HepG2 (cell line): ENCODE data around the gene SLC7A11. TPM values are rescaled to one million over a fixed set of nuclear protein-coding genes. Genes with fewer than 3 reads are reported as not detected.
A peak's percentile ranks its signal among the peaks of the same experiment; 100 is the strongest.

Experiments used
- ELF1 ChIP-seq: sonication (generic); formaldehyde crosslinking; IDR thresholded peaks from 2 replicates; pipeline ENCODE4 v1.4.0; 2020; ENCODE audit warnings: missing genetic modification reagents
- PITX1 ChIP-seq: sonication (generic); formaldehyde crosslinking; IDR thresholded peaks from 2 replicates; pipeline ENCODE4 v1.5.1; 2020; ENCODE audit warnings: mild to moderate bottlenecking, missing genetic modification reagents
- SAP130 ChIP-seq: IDR thresholded peaks from 2 replicates; pipeline ENCODE4 v1.6.1; 2016; ENCODE audit warnings: low read depth
- SOX6 ChIP-seq, 2 experiments: fragments of 450-650 bp in 1 of 2; sonication (generic) in 1 of 2; formaldehyde crosslinking in 1 of 2; IDR thresholded peaks; 2 replicates each; pipeline versions ENCODE4 v1.4.0 to v1.6.1; 2017 to 2020; ENCODE audit warnings: antibody characterized with exemption in 1 of 2, mild to moderate bottlenecking in 1 of 2, missing genetic modification reagents in 1 of 2
- YEATS2 ChIP-seq: sonication (generic); formaldehyde crosslinking; IDR thresholded peaks from 2 replicates; pipeline ENCODE4 v1.4.0; 2020; ENCODE audit warnings: missing genetic modification reagents, borderline replicate concordance
- ZSCAN30 ChIP-seq: sonication (generic); formaldehyde crosslinking; IDR thresholded peaks from 2 replicates; pipeline ENCODE4 v1.5.0; 2020; ENCODE audit warnings: mild to moderate bottlenecking, missing genetic modification reagents
- polyA plus RNA-seq, 8 experiments: library from polyadenylated mRNA; depleted of rRNA in 3 of 8; stranded (reverse) in 7 of 8; unstranded in 1 of 8; fragments of >200 nt; fragmentation: Illumina TruSeq in 4 of 8; extraction: Trizol in 4 of 8; gene quantifications; 2 replicates each; pipeline versions ENCODE4 v1.2.1 to v1.2.3, GENCODE V29; 2011 to 2016; ENCODE audit warnings: low read depth in 4 of 8, missing spikeins in 1 of 8, mixed read lengths in 1 of 8; ENCODE audit not compliant: insufficient read depth in 1 of 8
- total RNA-seq, 5 experiments: library from RNA; depleted of rRNA; stranded (reverse); fragments of >200 nt; fragmentation: Illumina TruSeq; extraction: Trizol; gene quantifications; 2 replicates each; pipeline ENCODE4 v1.2.3, GENCODE V29; 2016; ENCODE audit warnings: low read depth in 1 of 5
- TF ChIP-seq, protein P1 (sequence below): sonication (generic); formaldehyde crosslinking; IDR thresholded peaks from one replicate; pipeline ENCODE4 v1.5.1; 2020; ENCODE audit warnings: mild to moderate bottlenecking, missing genetic modification reagents; ENCODE audit errors: not compliant biosample characterization
- TF ChIP-seq, protein P2 (sequence below): sonication (generic); formaldehyde crosslinking; IDR thresholded peaks from 2 replicates; pipeline ENCODE4 v1.9.0; 2022; ENCODE audit warnings: missing genetic modification reagents, mild to moderate bottlenecking, borderline replicate concordance
- TF ChIP-seq, protein P3 (sequence below): sonication (generic); formaldehyde crosslinking; IDR thresholded peaks from 2 replicates; pipeline ENCODE4 v1.5.0; 2020; ENCODE audit warnings: missing genetic modification reagents
- TF ChIP-seq, protein P4 (sequence below): sonication (generic); formaldehyde crosslinking; IDR thresholded peaks from 2 replicates; pipeline ENCODE4 v1.4.0; 2020; ENCODE audit warnings: missing genetic modification reagents

Gene SLC7A11
- total and polyA plus RNA-seq, 2 of the 13 experiments (the other 11 are each of a cell fraction or from before 2014, with no cell fraction given), result 15.7 to 17.5 TPM

DNA sequence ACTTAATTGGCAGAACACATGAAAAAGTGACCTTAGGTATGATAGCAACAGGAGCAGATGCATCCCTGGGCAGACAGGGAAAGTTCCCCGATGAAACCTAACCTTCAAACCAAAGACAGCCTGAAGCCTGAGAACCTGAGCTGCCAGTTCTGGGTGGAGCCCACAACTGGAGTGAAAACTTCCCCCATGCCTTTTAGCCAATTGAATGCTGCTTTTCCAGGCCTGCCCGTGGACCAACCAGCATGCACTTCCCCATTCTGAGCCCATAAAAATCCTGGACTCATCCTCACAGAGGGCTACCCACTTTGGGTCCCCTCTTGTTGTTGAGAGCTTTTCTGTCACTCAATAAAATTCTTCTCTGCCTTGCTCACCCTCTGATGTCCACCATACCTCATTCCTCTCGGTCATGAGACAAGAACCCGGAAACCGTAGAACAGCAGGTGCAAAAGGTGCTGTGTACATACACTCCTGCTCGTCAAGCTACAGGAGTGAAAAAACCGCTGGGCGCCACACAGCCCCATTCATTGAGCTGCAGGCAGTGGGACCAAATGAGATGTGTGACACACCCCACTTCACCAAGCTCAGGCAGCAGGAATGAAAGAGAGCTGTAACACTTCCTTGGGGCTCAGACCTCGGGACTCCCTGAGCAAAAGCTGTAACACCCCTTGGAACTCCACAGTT is 13.9 kb upstream of the SLC7A11 start (continued):
- TF ChIP-seq, protein P1, sequence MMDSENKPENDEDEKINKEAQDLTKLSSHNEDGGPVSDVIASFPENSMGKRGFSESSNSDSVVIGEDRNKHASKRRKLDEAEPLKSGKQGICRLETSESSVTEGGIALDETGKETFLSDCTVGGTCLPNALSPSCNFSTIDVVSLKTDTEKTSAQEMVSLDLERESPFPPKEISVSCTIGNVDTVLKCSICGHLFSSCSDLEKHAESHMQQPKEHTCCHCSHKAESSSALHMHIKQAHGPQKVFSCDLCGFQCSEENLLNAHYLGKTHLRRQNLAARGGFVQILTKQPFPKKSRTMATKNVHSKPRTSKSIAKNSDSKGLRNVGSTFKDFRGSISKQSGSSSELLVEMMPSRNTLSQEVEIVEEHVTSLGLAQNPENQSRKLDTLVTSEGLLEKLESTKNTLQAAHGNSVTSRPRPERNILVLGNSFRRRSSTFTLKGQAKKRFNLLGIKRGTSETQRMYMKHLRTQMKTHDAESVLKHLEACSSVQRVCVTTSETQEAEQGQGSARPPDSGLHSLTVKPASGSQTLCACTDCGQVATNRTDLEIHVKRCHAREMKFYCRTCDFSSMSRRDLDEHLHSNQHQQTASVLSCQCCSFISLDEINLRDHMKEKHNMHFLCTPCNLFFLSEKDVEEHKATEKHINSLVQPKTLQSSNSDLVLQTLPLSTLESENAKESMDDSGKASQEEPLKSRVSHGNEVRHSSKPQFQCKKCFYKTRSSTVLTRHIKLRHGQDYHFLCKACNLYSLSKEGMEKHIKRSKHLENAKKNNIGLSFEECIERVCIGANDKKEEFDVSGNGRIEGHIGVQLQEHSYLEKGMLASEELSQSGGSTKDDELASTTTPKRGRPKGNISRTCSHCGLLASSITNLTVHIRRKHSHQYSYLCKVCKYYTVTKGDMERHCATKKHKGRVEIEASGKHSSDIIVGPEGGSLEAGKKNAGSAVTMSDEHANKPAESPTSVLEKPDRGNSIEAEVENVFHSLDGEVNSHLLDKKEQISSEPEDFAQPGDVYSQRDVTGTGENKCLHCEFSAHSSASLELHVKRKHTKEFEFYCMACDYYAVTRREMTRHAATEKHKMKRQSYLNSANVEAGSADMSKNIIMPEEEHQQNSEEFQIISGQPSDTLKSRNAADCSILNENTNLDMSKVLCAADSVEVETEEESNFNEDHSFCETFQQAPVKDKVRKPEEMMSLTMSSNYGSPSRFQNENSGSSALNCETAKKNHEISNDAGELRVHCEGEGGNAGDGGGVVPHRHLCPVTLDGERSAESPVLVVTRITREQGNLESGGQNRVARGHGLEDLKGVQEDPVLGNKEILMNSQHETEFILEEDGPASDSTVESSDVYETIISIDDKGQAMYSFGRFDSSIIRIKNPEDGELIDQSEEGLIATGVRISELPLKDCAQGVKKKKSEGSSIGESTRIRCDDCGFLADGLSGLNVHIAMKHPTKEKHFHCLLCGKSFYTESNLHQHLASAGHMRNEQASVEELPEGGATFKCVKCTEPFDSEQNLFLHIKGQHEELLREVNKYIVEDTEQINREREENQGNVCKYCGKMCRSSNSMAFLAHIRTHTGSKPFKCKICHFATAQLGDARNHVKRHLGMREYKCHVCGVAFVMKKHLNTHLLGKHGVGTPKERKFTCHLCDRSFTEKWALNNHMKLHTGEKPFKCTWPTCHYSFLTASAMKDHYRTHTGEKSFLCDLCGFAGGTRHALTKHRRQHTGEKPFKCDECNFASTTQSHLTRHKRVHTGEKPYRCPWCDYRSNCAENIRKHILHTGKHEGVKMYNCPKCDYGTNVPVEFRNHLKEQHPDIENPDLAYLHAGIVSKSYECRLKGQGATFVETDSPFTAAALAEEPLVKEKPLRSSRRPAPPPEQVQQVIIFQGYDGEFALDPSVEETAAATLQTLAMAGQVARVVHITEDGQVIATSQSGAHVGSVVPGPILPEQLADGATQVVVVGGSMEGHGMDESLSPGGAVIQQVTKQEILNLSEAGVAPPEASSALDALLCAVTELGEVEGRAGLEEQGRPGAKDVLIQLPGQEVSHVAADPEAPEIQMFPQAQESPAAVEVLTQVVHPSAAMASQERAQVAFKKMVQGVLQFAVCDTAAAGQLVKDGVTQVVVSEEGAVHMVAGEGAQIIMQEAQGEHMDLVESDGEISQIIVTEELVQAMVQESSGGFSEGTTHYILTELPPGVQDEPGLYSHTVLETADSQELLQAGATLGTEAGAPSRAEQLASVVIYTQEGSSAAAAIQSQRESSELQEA (CRISPR knock-in tag), result no peak
- TF ChIP-seq SOX6 (IDR thresholded peaks at IDR 0.05) (no peak), SOX6 (CRISPR knock-in tag; IDR thresholded peaks at IDR 0.05) (0 out of 2 replicates have a peak, but pooled peaks have one; percentile 12), ELF1 (peak; percentile 36; the same call in 1 of the 2 replicates), YEATS2 (CRISPR knock-in tag) (no peak), PITX1 (CRISPR knock-in tag) (0 out of 2 replicates have a peak, but pooled peaks have one; percentile 17), SAP130 (CRISPR knock-in tag) (0 out of 2 replicates have a peak, but pooled peaks have one; percentile 12), ZSCAN30 (CRISPR knock-in tag) (0 out of 2 replicates have a peak, but pooled peaks have one; percentile 34)
- TF ChIP-seq, protein P2, sequence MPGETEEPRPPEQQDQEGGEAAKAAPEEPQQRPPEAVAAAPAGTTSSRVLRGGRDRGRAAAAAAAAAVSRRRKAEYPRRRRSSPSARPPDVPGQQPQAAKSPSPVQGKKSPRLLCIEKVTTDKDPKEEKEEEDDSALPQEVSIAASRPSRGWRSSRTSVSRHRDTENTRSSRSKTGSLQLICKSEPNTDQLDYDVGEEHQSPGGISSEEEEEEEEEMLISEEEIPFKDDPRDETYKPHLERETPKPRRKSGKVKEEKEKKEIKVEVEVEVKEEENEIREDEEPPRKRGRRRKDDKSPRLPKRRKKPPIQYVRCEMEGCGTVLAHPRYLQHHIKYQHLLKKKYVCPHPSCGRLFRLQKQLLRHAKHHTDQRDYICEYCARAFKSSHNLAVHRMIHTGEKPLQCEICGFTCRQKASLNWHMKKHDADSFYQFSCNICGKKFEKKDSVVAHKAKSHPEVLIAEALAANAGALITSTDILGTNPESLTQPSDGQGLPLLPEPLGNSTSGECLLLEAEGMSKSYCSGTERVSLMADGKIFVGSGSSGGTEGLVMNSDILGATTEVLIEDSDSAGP (CRISPR knock-in tag), result peak; percentile 22; the same call in 1 of the 2 replicates
- TF ChIP-seq, protein P3, sequence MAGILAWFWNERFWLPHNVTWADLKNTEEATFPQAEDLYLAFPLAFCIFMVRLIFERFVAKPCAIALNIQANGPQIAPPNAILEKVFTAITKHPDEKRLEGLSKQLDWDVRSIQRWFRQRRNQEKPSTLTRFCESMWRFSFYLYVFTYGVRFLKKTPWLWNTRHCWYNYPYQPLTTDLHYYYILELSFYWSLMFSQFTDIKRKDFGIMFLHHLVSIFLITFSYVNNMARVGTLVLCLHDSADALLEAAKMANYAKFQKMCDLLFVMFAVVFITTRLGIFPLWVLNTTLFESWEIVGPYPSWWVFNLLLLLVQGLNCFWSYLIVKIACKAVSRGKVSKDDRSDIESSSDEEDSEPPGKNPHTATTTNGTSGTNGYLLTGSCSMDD (CRISPR knock-in tag), result no peak
- TF ChIP-seq, protein P4, sequence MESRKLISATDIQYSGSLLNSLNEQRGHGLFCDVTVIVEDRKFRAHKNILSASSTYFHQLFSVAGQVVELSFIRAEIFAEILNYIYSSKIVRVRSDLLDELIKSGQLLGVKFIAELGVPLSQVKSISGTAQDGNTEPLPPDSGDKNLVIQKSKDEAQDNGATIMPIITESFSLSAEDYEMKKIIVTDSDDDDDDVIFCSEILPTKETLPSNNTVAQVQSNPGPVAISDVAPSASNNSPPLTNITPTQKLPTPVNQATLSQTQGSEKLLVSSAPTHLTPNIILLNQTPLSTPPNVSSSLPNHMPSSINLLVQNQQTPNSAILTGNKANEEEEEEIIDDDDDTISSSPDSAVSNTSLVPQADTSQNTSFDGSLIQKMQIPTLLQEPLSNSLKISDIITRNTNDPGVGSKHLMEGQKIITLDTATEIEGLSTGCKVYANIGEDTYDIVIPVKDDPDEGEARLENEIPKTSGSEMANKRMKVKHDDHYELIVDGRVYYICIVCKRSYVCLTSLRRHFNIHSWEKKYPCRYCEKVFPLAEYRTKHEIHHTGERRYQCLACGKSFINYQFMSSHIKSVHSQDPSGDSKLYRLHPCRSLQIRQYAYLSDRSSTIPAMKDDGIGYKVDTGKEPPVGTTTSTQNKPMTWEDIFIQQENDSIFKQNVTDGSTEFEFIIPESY (CRISPR knock-in tag), result peak; percentile 46; the same call in 1 of the 2 replicates
